GM12892 (cell line): Measurements from ENCODE around the gene HELZ2.

ENCODE experiments used
- POLR2A ChIP-seq: IDR thresholded peaks from 2 replicates; pipeline ENCODE4 v1.6.1; 2011; ENCODE audit warnings: low read depth, low read length, control low read depth
- POLR2AphosphoS5 ChIP-seq: IDR thresholded peaks from 2 replicates; pipeline ENCODE4 v1.6.1; 2011; ENCODE audit warnings: low read depth, low read length, control low read depth

GRCh38 chr20:63591147-63591533 lies 17.1 kb upstream of the HELZ2 start:
- TF ChIP-seq POLR2A (no peak), POLR2AphosphoS5 (no peak)
